Stimulated activated CD8-positive, alpha-beta memory T cell treated with anti-CD3 and anti-CD28 coated beads, Interleukin-4, amount 100 ng/mL, for 48 hours (primary cell): Measurements from ENCODE around the gene ZNF93.
"Not testable (repeated sequence)": the region's sequence is repeated elsewhere in the genome, so short reads cannot be mapped to it uniquely, and the experiment has no call there.

Experiments
- DNase-seq: peaks from one replicate; pipeline ENCODE4 v3.0.0-alpha.2; 2020

Gene ZNF93

DNA sequence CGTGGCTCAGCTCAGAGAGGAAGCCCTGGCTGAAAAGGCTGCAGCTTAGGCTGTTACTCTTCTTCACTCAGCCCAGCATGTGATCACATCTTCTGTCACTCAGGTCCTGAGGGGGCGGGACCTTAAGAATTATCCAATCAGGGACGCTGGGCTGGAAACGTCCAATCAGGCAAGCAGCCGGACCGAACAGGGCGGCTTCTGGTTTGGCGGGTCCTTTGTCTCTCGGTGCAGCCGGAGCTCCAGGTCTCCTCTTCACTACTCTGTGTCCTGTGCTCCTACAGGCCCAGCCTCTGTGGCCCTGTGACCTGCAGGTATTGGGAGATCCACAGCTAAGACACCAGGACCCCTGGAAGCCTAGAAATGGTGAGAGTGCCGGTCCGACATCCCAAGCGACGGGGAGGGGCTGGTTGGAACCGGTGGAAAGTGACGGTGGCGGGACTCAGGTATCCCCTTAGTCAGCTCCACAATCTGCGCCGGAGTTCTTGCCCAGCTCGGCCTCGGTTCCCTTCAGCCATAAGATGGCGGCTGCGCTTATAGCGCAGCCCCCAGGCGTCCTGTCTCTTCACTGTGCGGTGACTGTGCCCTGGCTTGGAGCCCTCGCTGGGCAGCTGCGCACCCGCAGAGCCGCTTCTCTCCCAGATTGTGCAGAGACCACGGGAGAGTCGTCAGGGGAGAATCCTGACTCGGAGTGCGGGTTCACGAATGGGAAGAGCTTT lies at the start of gene ZNF93:
ZNF93 (plus strand) TSS at position 218 of the 716 bp plus-strand sequence; CDS start at position 361, 143 bp downstream.
- DNase-seq = peak; percentile 90

DNA sequence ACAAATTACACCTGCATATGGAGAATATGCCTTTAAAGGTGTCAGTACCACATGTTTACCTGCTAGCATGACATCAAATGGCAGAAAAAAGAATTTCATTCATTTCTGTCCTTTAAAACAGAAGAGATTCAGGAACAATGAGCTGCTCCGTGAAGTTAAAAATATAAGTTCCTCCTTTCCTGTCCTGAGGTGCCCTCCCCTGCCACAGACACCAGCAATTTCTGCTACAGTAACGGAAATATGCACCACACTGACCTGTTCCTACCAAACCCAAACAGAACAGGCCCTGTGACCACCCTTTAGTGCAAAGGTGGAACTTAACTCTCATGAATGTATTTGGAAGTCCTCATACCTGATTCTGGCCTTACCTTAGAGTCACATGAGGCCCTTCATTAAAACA lies 49.0 kb upstream of the ZNF93 start:
- not testable (repeated sequence) for DNase-seq

DNA sequence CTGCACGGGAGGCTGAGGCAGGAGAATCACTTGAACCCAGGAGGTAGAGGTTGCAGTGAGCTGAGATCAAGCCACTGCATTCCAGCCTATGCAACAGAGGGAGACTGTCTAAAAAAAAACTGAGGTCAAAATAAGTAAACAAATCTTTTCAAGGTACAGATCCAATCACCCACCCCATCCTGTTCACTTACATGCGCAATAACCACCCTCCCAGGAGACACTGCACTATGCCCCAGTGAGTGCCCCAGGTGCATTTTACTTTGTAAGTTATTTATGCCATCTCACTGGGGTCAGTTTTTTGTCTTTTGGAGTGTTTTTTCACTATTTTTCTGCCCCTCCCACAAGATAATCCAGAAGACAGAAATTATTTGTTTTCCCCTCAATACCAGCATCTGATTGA lies 42.0 kb upstream of the ZNF93 start:
- no peak for DNase-seq

DNA sequence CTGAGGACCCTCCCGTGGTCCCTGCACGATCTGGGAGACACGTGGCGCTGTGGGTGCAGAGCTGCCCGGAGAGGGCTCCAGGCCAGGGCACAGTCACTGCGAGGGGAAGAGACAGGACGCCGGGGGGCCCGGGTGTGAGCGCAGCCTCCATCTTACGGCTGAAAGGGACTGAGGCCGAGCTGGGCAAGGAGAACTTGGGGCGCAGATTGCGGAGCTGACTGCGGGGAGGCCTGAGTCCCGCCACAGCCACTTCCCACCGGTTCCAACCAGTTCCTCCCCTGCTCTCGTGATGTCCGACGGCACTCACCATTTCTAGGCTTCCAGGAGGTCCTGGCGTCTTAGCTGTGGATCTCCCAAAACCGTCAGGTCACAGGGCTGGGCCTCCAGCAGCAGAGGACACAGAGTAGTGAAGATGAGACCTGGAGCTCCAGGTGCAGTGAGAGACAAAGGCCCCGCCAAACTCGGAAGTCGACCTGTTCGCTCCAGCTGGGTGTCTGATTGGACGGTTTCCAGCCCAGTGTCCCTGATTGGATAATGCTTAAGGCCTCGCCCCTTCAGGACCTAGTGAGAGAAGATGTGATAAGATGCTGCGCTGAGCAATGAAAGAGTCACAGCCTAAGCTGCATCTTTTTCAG lies 39.9 kb upstream of the ZNF93 start:
- DNase-seq = peak; percentile 57

DNA sequence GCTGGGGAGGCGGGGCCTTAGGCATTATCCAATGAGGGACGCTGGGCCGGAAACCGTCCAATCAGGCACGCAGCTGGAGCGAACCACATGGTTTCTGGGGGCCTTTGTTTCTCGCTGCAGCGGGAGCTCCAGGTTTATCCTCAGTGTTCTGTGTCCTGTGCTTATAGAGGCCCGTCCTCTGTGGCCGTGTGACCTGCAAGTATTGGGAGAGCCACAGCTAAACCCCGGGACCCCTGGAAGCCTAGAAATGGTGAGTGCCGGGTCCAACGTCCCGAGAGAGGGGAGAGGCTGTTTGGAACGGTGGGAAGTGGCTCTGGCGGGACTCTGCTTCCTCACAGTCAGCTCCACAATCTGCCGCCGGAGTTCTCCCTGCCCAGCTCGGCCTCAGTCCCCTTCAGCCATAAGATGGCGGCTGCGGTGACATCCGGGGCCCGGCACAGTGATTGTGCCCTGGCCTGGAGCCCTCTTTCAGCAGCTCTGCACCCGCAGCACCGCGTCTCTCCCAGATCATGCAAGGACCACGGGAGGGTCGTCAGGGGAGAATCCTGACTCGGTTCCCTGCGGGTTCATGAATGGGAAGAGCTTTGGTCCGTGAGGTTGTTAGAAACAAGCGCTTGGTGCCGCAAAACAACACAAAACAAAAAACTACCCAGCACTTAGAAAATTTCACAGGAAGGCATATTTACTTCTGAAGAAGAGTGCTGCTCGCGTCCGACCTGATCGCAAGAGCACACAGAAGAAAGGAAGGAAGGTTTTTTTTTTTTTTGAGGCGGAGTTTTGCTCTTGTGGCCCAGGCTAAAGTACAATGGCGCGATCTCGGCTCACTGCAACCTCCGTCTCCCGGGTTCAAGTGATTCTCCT lies 34.8 kb upstream of the ZNF93 start, which contains the start of gene ZNF253:
ZNF253 (plus strand) TSS at position 133 of the 861 bp plus-strand sequence; CDS start at position 248, 115 bp downstream.
- DNase-seq = peak; percentile 97

DNA sequence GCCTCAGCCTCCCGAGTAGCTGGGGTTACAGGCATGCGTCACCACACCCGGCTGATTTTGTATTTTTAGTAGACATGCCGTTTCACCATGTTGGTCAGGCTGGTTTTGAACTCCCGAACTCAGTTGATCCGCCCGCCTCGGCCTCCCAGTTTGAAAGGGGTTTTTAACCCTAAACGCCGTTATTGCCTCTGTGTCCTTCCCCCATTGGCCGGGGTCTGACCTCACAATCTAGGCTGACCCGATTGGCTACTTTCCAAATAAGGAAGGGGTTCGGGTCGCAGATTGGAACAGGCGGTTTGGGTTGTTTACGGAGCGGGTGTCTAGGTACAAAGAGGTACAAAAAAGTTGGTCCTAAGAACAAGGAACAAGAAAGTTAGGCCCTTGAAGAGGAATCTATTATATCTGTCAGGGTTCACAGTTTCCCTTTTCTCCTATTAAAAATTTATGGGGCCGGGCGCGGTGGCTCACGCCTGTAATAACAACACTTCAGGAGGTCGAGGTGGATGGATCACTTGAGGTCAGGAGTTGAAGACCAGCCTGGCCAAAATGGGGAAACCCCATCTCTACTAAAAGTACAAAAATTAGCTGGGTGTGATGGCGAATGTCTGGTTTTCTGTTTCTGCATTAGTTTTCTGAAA lies 34.0 kb upstream of the ZNF93 start:
- DNase-seq = peak; percentile 65

DNA sequence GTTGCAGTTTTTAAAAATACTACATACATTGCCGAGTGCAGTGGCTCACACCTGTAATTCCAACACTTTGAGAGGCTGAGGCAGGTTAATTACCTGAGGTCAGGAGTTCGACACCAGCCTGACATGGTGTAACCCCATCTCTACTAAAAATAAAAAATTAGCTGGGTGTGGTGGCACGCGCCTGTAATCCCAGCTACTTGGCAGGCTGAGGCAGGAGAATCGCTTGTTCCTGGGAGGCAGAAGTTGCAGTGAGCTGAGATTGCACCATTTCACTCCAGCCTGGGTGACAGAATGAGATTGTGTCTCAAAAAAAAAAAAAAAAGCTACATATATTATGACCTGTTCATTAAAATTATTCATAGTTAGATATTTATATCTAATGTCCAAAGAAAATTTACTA lies 30.7 kb upstream of the ZNF93 start:
- not testable (repeated sequence) for DNase-seq

DNA sequence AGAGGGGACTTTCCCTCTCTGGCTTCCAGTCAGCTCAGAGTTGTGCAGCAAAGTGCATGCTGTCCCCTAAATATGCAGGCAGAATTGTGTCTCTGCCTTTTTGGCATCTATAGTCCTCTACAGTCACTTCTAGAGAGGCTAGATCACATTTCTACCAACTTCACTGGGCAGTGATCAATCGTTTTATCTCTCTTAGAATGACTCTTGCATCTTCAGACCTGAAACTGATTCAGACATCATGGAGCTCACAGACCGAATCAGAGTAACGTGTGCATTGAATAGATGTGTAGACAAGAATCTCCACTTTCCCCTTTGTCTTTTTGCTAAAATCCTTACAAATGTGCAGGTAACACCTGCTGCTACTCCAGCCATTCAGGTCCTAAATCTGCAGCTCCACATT lies 28.8 kb upstream of the ZNF93 start:
- no peak for DNase-seq

DNA sequence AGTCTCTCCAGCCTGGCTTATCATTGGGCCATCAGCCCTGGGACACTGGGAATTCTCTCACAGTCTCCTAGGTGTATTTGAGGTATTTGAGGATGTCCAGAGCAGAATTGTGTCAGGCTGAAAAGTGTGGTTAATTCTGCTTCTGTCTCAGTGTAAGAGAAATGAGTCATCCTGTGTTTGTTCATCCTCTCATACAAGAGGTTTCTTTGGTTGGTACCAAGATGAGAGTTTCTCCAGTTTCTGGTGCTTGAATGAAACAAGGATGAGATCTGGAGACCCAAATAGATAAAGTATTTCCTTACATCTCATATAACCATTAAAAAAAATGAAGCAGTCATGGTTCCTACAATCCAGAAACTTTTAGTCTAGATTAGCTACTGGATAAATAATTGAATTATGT lies 27.4 kb upstream of the ZNF93 start:
- DNase-seq = no peak

DNA sequence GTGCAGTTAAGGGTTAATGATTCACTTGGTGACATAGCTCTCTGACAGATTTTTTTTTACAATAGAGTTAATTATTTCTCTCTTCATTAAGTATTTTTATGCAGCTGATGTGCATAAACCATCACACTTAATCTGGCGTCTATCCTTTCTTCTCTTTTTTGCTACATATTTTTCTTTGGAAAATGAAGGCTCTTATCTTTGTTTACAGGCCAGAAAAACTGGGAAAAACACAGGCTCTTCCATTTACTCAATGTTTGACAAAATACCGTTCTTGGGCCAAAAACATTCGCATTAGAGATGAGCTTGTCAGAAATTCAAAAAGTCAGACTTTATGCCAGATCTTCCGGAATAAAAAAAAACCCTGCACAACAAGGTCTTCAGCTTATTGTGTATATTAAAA lies 23.0 kb upstream of the ZNF93 start:
- DNase-seq = no peak

DNA sequence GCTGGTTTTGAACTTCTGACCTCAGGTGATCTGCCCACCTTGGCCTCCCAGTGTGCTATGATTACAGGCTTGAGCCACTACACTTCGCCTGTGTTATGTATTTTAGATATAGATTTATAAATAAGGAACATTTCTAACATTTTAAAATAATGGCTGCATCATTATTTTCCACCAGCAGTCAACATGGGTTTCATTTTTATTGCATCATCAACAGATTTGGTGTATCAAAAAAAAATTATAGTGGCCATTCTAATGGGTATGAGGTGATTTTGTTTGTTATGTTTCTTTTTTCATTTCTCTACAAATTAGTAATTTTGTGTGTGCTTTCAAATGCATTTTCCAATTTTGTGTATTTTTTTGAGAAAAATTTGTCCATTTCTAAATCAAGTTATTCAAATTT lies 16.2 kb upstream of the ZNF93 start:
- no peak for DNase-seq

DNA sequence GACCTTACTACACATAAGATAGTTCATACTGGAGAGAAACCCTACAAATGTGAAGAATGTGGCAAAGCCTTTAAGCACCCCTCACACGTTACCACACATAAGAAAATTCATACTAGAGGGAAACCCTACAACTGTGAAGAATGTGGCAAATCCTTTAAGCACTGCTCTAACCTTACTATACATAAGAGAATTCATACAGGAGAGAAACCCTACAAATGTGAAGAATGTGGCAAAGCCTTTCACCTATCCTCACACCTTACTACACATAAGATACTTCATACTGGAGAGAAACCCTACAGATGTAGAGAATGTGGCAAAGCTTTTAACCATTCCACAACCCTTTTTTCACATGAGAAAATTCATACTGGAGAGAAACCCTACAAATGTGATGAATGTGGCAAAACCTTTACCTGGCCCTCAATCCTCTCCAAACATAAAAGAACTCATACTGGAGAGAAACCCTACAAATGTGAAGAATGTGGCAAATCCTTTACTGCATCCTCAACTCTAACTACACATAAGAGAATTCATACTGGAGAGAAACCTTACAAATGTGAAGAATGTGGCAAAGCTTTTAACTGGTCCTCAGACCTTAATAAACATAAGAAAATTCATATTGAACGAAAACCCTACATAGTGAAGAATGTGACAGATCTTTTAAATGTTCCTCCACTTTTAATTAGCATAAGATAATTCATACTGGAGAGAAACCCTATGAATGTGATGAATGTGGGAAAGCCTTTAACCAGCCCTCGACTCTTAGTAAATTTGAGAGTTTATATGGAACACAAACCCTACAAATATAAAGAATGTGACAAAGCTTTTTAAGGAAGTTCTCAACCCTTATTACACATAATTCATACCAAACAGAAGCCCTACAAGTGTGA lies 8.4 kb upstream of the ZNF93 start:
- DNase-seq = not testable (repeated sequence)

DNA sequence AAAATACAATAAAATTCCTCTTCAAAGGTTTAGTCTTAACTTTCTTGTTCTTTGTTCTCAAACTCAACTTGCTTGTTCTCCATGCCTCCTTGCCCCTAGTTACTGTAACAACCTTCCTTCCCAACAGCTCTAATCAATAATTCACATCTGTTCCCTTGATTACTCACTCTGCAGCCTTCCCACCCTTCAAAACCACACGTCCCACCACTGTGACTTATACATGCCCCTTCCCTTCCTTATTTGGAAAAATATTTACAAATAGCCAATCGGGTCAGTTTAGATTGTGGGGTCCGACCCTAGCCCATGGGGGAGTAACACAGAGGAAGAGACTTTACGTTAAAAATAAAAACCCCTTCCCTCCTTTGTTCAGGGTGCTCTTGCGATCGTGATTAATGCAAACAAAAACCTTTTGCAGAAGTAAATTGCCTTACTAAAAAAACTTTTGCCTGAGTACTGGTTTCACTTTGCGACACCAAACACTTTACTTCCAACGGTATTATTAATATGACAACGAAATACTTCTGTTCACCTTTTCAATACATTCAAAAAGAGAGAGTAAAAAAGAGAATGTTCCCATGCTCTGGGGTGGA lies 512 bp upstream of the ZNF93 start:
- peak; percentile 33 for DNase-seq

DNA sequence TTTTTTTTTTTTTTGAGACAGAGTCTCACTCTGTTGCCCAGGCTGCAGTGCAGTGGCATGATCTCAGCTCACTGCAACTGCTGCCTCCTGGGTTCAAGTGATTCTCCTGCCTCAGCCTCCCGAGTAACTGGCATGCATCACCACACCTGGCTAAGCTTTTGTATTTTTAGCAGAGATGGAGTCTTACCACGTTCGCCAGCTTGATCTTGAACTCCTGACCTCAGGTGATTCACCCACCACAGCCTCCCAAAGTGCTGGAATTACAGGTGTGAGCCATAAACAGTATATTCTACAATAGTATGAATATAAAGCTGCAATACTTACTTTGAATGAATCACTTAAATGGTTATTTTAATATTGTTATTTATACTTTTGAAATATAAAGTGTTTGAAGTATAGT lies 6.8 kb downstream of the ZNF93 start:
- DNase-seq = not testable (repeated sequence)

DNA sequence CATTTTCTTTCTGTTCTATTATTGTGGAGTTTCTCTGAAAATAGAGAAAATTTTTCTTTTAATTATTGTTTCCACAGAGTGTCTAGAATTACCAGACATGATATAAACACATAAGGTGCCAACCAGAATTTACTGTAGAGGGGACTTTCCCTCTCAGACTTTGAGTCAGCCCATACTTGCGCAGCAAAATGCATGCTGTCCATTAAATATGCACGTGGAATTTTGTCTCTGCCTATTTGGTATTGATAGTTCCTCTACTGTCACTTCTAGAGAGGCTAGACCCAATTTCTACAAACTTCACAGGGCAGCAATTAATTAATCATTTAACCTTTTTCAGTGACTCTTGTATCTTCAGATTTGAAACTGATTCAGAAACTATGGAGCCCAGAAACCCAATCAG lies 8.9 kb downstream of the ZNF93 start:
- DNase-seq = no peak

DNA sequence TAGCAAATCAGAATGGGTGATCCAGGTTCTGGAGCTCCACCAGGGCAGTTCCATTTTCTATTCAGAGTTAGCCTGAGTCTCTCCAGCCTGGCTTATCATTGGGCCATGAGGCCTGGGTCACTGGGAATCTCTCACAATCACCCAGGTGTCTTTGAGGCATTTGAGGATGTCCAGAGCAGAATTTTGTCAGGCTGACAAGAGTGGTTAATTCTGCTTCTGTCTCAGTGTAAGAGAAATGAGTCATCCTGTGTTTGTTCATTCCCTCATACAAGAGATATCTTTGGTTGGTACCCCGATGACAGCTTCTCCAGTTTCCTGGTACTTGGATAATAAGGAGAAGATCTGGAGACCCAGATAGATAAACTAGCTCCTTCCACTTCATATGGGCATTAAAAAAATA lies 10.4 kb downstream of the ZNF93 start:
- DNase-seq = no peak

DNA sequence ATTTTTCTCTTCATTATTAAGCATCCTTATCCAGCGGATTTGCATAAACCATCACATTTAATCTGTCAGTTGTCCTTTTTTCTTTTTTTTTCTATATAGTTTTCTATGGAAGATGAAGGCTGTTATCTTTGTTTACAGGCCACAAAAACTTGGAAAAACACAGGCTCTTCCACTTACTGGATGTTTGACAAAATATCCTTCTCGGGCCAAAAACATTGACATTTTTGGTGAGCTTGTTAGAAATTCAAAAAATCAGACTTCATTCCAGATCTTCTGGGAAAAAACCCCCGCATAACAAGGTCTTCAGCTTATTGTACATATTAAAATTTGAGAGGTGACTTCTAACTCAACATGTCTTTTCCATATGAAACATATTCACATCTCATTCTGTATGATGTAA lies 13.8 kb downstream of the ZNF93 start:
- DNase-seq = no peak

DNA sequence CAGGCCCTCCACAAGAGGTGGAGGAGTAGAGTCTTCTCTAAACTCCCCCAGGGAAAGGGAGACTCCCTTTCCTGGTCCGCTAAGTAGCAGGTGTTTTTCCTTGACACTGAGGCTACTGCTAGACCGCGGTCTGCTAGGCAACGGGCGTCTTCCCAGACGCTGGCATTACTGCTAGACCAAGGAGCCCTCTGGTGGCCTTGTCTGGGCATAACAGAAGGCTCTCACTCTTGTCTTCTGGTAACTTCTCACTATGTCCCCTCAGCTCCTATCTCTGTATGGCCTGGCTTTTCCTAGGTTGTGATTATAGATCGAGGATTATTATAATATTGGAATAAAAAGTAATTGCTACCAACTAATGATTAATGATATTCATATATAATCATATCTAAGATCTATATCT lies 29.7 kb downstream of the ZNF93 start:
- DNase-seq = peak; percentile 44

DNA sequence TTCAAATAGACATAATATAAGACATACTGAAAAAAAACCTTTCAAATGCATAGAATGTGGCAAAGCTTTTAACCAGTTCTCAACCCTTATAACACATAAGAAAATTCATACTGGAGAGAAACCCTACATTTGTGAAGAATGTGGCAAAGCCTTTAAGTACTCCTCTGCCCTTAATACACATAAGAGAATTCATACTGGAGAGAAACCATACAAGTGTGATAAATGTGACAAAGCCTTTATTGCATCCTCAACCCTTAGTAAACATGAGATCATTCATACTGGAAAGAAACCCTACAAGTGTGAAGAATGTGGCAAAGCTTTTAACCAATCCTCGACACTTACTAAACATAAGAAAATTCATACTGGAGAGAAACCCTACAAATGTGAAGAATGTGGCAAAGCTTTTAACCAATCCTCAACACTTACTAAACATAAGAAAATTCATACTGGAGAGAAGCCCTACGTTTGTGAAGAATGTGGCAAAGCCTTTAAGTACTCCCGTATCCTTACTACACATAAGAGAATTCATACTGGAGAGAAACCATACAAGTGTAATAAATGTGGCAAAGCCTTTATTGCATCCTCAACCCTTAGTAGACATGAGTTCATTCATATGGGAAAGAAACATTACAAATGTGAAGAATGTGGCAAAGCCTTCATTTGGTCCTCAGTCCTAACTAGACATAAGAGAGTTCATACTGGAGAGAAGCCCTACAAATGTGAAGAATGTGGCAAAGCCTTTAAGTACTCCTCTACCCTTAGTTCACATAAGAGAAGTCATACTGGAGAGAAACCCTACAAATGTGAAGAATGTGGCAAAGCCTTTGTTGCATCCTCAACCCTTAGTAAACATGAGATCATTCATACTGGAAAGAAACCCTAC lies 32.9 kb downstream of the ZNF93 start:
- not testable (repeated sequence) for DNase-seq

DNA sequence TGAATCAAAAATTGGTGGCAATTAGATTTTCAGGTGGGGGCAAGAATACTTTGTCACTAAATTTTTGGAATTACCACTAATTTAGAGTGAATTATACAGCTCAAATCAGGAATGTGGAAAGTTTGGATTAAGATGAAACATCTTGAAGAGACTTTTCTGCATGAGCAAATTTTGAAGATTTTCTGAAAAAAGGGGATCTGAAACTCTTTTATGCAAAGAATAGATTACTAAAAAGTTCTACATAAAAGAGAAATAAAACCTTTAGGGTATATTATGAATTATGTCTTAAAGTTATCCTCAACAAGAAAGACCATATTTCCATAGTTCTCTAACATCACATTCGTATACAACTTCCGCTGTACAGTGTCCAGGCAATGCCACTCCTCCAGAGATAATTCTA lies 36.7 kb downstream of the ZNF93 start:
- no peak for DNase-seq

DNA sequence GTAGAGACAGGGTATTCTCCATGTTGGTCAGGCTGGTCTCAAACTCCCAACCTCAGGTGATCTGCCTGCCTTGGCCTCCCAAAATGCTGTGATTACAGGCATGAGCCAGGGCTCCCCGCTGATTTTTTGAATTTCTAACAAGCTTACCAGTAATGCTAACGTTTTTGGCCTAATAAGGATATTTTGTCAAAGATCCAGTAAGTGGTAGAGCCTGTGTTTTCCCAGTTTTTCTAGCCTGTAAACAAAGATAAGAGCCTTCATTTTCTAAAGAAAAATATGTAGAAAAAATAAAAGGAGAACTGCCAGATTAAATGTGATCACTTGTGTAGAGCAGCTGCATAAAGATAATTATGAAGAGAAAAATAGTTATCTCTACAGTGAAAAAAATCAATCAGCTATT lies 37.7 kb downstream of the ZNF93 start:
- no peak for DNase-seq
